AG10803 (cell line): ENCODE results near the gene LCNL1.

Experiments
- DNase-seq: peaks from one replicate; pipeline ENCODE4 v3.0.0; 2010; ENCODE audit warnings: low read depth
- H3K4me3 ChIP-seq: 2 replicates; pipeline ENCODE4 v1.5.1; 2011; ENCODE audit warnings: mild to moderate bottlenecking, low read length, control low read depth
- TF ChIP-seq, protein P1 (sequence below): conservative IDR thresholded peaks from 2 replicates; pipeline ENCODE4 v1.5.1; 2011; ENCODE audit warnings: mild to moderate bottlenecking, low read length, control low read depth, inconsistent platforms

The LCNL1 gene

DNA sequence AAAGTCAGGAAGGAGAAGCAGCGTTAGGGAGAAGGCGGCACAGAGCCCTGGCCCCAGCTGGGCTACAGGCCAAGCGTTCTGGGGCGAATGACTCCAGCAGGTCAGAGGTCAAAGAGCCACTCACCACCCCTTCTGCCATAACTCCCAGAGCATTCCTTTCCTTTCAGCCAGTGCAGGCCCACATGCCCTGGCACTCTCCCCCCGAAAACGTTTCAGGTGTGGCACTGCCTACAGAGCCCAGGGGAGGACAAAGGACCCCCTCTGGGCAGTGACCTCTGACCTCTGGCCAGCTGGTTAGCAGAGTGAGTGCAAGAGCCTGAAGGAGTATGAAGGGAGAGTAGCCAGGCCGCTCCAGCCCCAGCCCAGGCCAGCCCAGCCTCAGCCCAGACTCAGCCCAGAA, 40.4 kb downstream of the LCNL1 start:
- TF ChIP-seq, protein P1, sequence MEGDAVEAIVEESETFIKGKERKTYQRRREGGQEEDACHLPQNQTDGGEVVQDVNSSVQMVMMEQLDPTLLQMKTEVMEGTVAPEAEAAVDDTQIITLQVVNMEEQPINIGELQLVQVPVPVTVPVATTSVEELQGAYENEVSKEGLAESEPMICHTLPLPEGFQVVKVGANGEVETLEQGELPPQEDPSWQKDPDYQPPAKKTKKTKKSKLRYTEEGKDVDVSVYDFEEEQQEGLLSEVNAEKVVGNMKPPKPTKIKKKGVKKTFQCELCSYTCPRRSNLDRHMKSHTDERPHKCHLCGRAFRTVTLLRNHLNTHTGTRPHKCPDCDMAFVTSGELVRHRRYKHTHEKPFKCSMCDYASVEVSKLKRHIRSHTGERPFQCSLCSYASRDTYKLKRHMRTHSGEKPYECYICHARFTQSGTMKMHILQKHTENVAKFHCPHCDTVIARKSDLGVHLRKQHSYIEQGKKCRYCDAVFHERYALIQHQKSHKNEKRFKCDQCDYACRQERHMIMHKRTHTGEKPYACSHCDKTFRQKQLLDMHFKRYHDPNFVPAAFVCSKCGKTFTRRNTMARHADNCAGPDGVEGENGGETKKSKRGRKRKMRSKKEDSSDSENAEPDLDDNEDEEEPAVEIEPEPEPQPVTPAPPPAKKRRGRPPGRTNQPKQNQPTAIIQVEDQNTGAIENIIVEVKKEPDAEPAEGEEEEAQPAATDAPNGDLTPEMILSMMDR = no peak
- H3K4me3 ChIP-seq = no peak overlapping the region
- no peak for DNase-seq

DNA sequence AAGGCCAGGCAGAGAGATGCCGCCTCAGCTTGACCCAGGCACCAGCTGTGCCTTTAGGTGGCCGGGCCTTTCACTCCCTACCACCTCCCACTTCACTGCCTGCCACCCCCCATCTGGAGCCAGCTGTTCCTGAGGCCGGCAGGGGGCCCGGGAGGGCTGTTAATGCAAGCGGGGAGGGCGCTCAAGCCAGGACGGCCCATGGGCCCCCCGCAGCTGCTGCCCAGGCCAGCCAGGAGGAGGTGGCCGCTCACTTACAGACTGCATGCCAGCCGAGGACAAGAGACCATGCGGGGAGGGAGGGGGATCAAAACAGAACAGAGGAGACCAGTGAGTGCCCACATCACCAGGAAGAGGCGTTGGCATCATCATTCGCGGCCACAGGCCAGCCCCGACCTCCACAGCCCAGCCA, 40.8 kb downstream of the LCNL1 start:
- TF ChIP-seq, protein P1 = no peak
- no peak for DNase-seq
- H3K4me3 ChIP-seq = no peak overlapping the region

DNA sequence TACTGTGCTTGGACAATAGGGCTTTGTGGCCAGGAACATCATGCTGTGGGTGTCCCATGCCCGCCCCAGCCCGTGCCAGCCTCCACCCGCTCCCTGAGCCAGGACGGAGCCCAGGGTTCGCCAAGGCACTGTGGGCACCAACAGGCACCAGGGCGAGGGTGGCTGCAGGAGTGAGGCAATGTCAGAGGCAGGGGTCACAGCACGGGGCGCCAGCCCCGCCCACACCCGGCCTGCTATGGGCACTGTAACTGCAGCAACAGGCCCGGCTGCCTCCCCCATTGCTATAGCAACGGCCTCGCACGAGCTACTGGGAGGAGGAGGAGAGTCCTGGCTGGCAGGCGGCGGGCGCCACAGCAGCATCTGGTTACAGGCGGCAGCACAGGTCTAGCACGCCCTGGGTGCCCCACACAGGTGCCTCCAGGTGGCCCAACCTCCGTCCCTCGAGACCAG, 42.7 kb downstream of the LCNL1 start:
- no peak overlapping the region for H3K4me3 ChIP-seq
- no peak for DNase-seq
- TF ChIP-seq, protein P1 = no peak

DNA sequence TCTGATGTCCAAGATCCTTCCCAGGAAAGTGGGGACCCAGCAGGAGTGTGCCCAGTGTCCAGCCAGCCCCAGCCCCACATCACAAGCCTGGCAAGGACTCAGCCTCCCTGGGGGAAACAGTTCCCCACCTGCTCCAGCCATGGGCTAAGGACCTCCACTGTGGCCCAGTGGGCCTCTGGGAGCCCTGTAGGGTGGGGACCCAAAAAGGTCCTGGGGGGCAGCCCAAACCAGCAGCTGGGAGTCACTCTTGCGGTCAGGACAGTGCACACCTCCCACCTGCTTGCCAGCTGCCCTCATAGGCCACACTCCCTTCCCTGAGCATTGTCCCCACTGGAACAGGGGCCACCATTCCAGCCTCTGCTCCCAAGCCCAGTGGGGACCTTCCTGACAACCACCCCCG, 43.6 kb downstream of the LCNL1 start:
- H3K4me3 ChIP-seq = no peak overlapping the region
- TF ChIP-seq, protein P1 = no peak
- no peak for DNase-seq

DNA sequence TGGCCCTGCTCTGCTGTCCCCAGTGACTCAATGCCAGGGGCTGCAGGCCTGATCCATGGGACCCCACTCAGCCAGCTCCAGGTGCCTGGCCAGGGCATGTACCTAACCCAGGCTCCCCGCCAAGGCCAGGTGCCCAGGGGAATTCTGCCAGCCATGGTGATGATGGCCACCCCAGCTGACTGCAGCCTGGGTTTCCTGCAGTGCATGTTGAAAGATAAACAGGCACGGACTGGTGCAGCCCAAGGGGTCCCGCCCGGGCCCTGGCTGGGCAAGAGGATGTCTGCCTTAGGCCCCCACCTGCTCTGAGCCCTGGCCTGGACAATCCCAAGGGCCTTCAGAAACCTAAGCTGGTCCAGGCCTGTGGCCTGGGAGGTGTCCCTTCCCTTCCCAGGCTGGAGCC, 44.0 kb downstream of the LCNL1 start:
- DNase-seq = no peak
- H3K4me3 ChIP-seq = peak overlapping the region; percentile 59
- TF ChIP-seq, protein P1 = no peak

DNA sequence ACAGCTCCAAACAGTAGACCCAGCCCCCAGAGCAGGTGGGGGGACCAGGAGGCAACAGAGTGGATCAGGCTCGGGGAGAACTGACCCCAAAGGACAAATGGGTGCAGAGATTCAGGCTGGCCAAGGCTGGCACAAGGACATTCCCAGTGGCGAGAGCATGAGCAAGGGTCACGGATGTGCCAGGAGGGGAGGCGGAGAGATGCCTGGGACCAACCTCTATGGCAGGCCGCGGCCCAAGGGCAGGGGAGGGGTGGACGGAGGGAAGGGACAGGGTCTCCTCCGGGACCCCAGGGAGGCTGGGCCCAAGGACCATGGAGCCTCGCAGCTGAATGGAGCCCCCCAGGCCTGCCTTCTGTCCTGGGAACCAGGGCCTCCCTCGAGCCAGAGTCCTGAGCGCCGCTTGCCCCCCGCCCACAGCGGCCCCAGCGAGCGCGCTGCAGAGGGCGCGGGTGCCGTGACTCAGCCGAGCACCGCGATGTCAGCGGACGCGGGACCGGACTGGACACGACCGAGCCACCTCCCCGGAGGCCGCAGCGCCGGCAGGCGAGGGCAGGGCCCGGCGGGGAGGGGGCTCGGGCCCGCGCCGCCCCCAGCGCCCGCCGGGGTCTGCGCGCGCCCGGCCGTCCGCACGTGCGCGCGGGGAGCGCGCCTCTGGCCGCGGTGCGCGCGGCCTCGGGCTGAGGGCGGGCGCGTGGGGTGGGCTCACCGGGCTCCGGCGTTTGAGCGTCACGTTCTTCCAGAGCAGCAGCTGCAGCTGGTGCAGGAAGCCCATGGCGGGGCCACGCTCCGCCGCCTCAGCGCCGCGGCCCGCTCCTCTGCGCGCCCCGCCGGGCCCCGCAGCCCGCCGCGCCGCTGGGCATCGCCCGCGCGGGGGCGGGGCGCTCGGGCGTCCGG, 44.8 kb downstream of the LCNL1 start, which contains the start of gene ABCA2:
Gene ABCA2 (minus strand): TSS at position 869 of the 894 bp plus-strand sequence. CDS start 97 bp downstream, at position 772.
- DNase-seq = peak; percentile 12
- H3K4me3 ChIP-seq = peak within 1 kb of the TSS; percentile 59

More for the DNA sequence above, 44.8 kb downstream of the LCNL1 start, which contains the start of gene ABCA2:
- TF ChIP-seq, protein P1 = no peak
